ENCODE results near the gene ONECUT1. TPM values are rescaled to one million over a fixed set of nuclear protein-coding genes. Genes with fewer than 3 reads are reported as not detected.

The ONECUT1 gene
- total and polyA plus RNA-seq, 11 donors, result not detected

DNA sequence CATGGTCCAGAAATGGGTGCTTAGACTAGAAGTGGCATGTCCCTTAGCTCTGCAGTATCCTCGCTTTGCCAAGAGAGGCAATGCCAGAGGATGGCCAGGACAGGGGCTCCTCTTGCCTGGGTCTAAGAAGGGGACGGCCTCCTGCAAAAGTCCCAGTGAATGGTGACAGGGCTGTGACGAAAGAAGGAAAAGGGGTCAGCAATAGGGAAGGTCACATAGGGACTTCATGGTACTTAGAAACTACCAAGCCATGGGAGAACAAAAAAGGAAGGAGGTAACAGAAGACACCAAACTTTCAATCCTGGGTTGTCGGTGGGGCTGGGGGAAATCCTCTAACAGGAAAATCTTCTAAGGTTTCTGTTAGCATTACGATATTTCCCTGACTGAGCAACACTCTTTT lies 74.7 kb downstream of the ONECUT1 start:
- no peaks in the 10 kb centered on the region for H3K36me3 ChIP-seq

DNA sequence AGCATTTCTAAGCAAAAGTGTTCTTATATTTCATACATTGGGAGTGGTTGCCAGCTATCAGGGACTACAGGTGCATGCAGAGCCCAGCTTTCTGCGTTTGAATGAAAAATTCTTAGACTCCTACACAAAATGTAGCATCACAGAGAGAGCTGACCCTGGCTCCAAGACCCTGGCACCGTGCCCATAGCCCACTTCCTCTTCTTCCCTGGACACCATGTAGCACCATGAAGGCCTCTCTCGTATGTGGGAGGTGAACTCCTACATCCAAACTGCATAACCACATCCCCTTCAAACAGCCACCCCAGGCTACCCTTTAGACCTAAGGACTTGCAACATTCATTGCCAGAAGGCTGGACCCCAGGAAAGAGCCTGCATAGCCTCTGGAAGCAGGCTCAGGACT lies 75.2 kb downstream of the ONECUT1 start:
- Histone ChIP-seq H3K4me3 (no peak overlapping the region), H3K27me3 (no peaks in the 10 kb centered on the region), H3K9me3 (no peaks in the 10 kb centered on the region), H3K27ac (no peak overlapping the region), H3K4me1 (no peaks in the 10 kb centered on the region), H3K36me3 (no peaks in the 10 kb centered on the region)
- no peak for ATAC-seq
- WGBS, 4 donors, result 60 to 68% (median 67%) methylated on average over 3 of the region's 3 CpGs
- no peak for DNase-seq
- intact Hi-C loops (cut with DNase I), result no loop called here
- TF ChIP-seq POLR2A (IDR thresholded peaks at IDR 0.05), result no peak
- TF ChIP-seq, protein P1, sequence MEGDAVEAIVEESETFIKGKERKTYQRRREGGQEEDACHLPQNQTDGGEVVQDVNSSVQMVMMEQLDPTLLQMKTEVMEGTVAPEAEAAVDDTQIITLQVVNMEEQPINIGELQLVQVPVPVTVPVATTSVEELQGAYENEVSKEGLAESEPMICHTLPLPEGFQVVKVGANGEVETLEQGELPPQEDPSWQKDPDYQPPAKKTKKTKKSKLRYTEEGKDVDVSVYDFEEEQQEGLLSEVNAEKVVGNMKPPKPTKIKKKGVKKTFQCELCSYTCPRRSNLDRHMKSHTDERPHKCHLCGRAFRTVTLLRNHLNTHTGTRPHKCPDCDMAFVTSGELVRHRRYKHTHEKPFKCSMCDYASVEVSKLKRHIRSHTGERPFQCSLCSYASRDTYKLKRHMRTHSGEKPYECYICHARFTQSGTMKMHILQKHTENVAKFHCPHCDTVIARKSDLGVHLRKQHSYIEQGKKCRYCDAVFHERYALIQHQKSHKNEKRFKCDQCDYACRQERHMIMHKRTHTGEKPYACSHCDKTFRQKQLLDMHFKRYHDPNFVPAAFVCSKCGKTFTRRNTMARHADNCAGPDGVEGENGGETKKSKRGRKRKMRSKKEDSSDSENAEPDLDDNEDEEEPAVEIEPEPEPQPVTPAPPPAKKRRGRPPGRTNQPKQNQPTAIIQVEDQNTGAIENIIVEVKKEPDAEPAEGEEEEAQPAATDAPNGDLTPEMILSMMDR (IDR thresholded peaks at IDR 0.05), result no peak

More for the DNA sequence above, 74.7 kb downstream of the ONECUT1 start:
- no peak overlapping the region for H3K27ac ChIP-seq
- DNase-seq, result no peak
- H3K27me3 ChIP-seq, result no peaks in the 10 kb centered on the region
- intact Hi-C loops (cut with DNase I), result no loop called here
- 75 to 93% (median 83%) methylated on average over 5 of the region's 5 CpGs for WGBS, 4 donors
- TF ChIP-seq, protein P1 (IDR thresholded peaks at IDR 0.05), result no peak
- TF ChIP-seq POLR2A (IDR thresholded peaks at IDR 0.05), result no peak
- ATAC-seq, result no peak
- no peaks in the 10 kb centered on the region for H3K9me3 ChIP-seq
- no peak overlapping the region for H3K4me3 ChIP-seq
- no peaks in the 10 kb centered on the region for H3K4me1 ChIP-seq

DNA sequence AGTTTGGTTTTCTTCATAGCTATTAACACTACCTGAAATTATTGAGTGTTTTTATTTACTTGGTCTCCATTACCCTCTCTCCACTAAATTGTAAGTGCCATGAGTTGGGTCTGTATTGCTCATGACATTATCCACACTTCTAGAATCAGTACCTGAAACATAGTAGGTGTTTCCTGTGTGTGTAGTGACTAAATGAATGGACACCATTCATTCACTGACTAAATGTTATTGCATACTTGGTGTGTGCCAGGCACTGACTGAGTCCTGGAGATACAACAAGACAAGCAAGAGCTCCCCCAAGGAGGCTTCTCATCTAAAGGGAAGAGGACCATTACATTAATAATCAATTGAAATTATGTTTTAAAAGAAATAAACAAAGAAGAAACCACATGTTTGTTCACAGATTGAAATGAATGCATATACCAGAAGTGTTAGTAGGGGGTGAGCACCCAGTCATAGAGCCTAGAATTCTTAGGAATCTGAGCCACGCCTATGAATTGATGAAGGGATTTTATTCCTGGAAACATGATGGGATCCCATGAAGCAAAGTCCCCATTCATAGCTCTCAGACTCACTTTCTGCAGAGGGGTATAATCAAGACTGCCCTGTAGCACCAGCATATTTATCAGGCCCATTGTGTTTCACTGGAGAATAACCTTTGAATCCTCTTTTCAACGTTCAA lies 79.3 kb downstream of the ONECUT1 start:
- Histone ChIP-seq H3K9me3 (no peaks in the 10 kb centered on the region), H3K4me1 (no peaks in the 10 kb centered on the region), H3K4me3 (no peak overlapping the region), H3K36me3 (no peaks in the 10 kb centered on the region), H3K27me3 (no peaks in the 10 kb centered on the region), H3K27ac (no peak overlapping the region)
- DNase-seq, result no peak
- WGBS, 4 donors, result 81 to 92% (median 86%) methylated on average over 2 of the region's 2 CpGs
- intact Hi-C loops (cut with DNase I), result no loop called here
- no peak for ATAC-seq
- TF ChIP-seq, protein P1 (IDR thresholded peaks at IDR 0.05), result no peak
- TF ChIP-seq POLR2A (IDR thresholded peaks at IDR 0.05), result no peak

DNA sequence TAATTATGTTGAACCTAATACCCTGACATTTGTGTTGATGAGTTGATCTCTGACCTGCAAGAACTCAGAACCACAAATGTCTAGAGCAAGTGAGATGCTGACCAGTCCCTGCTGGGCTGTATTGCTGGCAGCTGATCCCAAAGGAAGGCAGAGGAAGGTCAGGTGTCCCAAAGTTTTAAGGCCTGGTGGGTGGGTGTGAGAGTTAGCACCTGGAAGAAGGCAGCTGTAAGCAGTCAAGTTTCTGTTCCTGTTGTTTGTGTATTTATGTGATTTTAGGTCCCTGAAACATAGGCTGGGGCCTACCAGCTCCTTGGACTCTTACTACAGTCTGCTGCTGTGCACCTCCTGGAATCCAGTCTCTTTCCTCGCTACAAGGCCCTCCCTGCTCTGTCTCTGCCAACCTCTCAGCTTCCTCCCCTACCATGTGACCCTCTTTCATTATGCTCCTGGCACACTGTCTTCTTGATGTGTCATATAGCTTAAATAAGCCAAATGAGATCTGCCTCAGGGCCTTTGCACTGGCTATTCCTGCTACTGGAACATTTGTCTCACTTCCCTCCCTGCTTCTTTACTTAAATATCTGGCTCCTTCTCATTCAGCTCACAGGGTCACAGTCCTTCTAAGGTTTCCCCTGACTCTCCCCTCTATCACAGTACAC lies 80.0 kb downstream of the ONECUT1 start:
- no peaks in the 10 kb centered on the region for H3K9me3 ChIP-seq
- no peak overlapping the region for H3K27ac ChIP-seq
- DNase-seq (no peak), ATAC-seq (no peak)
- TF ChIP-seq POLR2A (IDR thresholded peaks at IDR 0.05), result no peak
- TF ChIP-seq, protein P1 (IDR thresholded peaks at IDR 0.05), result no peak
- no peak overlapping the region for H3K4me3 ChIP-seq
- intact Hi-C loops (cut with DNase I), result no loop called here
- no peaks in the 10 kb centered on the region for H3K27me3 ChIP-seq
- no peaks in the 10 kb centered on the region for H3K4me1 ChIP-seq
- H3K36me3 ChIP-seq, result no peaks in the 10 kb centered on the region
- 95 to 100% (median 98%) methylated on average over 1 of the region's 1 CpG for WGBS, 4 donors
